Measurements from ENCODE around the gene FRRS1. TPM values are rescaled to one million over a fixed set of nuclear protein-coding genes. Genes with fewer than 3 reads are reported as not detected.

FRRS1 gene
- total RNA-seq, 1 experiment from 2014 or later, result 12.2 TPM

- no peaks in the 10 kb centered on the region; the same call in 1 of the 2 replicates for H3K9me3 ChIP-seq (replicated peaks)
- H3K36me3 ChIP-seq, result 0 out of 2 replicates have a peak, but pooled peaks cover 3% of the 10 kb centered on the region
- no peaks in the 10 kb centered on the region for H3K27me3 ChIP-seq
- H3K4me3 ChIP-seq, result no peak overlapping the region
- H3K4me1 ChIP-seq, result no peaks in the 10 kb centered on the region; the same call in 1 of the 2 replicates
- no peak for DNase-seq
- H3K27ac ChIP-seq, result no peak overlapping the region
These were observed 10.8 kb downstream of the FRRS1 start for GRCh38 chr1:99755664-99756063.

GRCh38 chr1:99754697-99755096 is 11.7 kb downstream of the FRRS1 start:
- Histone ChIP-seq H3K4me3 (no peak overlapping the region), H3K27me3 (no peaks in the 10 kb centered on the region), H3K27ac (no peak overlapping the region), H3K4me1 (no peaks in the 10 kb centered on the region; the same call in 1 of the 2 replicates), H3K36me3 (0 out of 2 replicates have a peak, but pooled peaks cover 3% of the 10 kb centered on the region), H3K9me3 (replicated peaks) (no peaks in the 10 kb centered on the region; the same call in 1 of the 2 replicates)
- DNase-seq, result no peak

GRCh38 chr1:99754055-99754626 is 12.3 kb downstream of the FRRS1 start:
- Histone ChIP-seq H3K36me3 (0 out of 2 replicates have a peak, but pooled peaks cover 3% of the 10 kb centered on the region), H3K4me1 (no peaks in the 10 kb centered on the region; the same call in 1 of the 2 replicates), H3K27me3 (no peaks in the 10 kb centered on the region), H3K27ac (no peak overlapping the region), H3K4me3 (no peak overlapping the region), H3K9me3 (replicated peaks) (no peaks in the 10 kb centered on the region; the same call in 1 of the 2 replicates)
- DNase-seq, result peak; percentile 17 to 22

GRCh38 chr1:99751877-99752504 is 14.4 kb downstream of the FRRS1 start:
- Histone ChIP-seq H3K4me3 (no peak overlapping the region), H3K27ac (no peak overlapping the region), H3K9me3 (replicated peaks) (no peaks in the 10 kb centered on the region; the same call in 1 of the 2 replicates), H3K4me1 (no peaks in the 10 kb centered on the region; the same call in 1 of the 2 replicates), H3K36me3 (0 out of 2 replicates have a peak, but pooled peaks cover 3% of the 10 kb centered on the region), H3K27me3 (no peaks in the 10 kb centered on the region)
- no peak for DNase-seq

GRCh38 chr1:99749504-99750347 is 16.7 kb downstream of the FRRS1 start:
- DNase-seq, result no peak
- no peaks in the 10 kb centered on the region; the same call in 1 of the 2 replicates for H3K4me1 ChIP-seq
- H3K4me3 ChIP-seq, result no peak overlapping the region
- H3K9me3 ChIP-seq (replicated peaks), result no peaks in the 10 kb centered on the region; the same call in 1 of the 2 replicates
- H3K27ac ChIP-seq, result no peak overlapping the region
- H3K36me3 ChIP-seq, result no peaks in the 10 kb centered on the region
- no peaks in the 10 kb centered on the region for H3K27me3 ChIP-seq

GRCh38 chr1:99748419-99748818 is 18.0 kb downstream of the FRRS1 start:
- Histone ChIP-seq H3K27ac (no peak overlapping the region), H3K4me1 (no peaks in the 10 kb centered on the region), H3K27me3 (no peaks in the 10 kb centered on the region), H3K4me3 (no peak overlapping the region), H3K36me3 (no peaks in the 10 kb centered on the region), H3K9me3 (replicated peaks) (no peaks in the 10 kb centered on the region)
- no peak for DNase-seq

DNA sequence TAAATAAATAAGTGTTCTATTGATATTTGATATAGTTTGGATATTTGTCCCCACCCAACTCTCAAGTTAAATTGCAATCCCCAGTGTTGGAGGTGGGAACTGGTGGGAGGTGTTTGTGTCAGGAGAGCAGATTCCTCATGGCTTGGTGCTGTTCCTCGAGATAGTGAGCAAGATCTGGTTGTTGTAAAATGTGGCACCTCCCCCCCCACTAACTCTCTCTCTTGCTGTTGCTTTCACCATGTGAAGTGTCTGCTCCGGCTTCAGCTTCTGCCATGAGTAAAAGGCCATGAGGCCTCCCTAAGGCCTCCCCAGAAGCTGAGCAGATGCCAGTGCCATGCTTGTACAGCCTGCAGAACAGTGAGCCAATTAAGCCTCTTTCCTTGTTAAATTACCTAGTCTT is 20.8 kb downstream of the FRRS1 start:
- Histone ChIP-seq H3K4me3 (no peak overlapping the region), H3K27ac (no peak overlapping the region), H3K36me3 (no peaks in the 10 kb centered on the region), H3K9me3 (replicated peaks) (no peaks in the 10 kb centered on the region), H3K27me3 (no peaks in the 10 kb centered on the region), H3K4me1 (no peaks in the 10 kb centered on the region)
- no peak for DNase-seq

- DNase-seq, result no peak
- H3K27ac ChIP-seq, result no peak overlapping the region
- no peaks in the 10 kb centered on the region for H3K36me3 ChIP-seq
- H3K27me3 ChIP-seq, result no peaks in the 10 kb centered on the region
- no peak overlapping the region for H3K4me3 ChIP-seq
- H3K4me1 ChIP-seq, result no peaks in the 10 kb centered on the region
- H3K9me3 ChIP-seq (replicated peaks), result no peaks in the 10 kb centered on the region
These were observed 21.4 kb downstream of the FRRS1 start for GRCh38 chr1:99745061-99745460.

GRCh38 chr1:99740141-99740540 is 26.3 kb downstream of the FRRS1 start:
- Histone ChIP-seq H3K4me3 (no peak overlapping the region), H3K4me1 (peaks cover 2% of the 10 kb centered on the region; the same call in 1 of the 2 replicates), H3K36me3 (no peaks in the 10 kb centered on the region), H3K9me3 (replicated peaks) (no peaks in the 10 kb centered on the region), H3K27ac (no peak overlapping the region), H3K27me3 (no peaks in the 10 kb centered on the region)
- no peak for DNase-seq

GRCh38 chr1:99738858-99739465 is 27.5 kb downstream of the FRRS1 start:
- DNase-seq, result no peak
- Histone ChIP-seq H3K36me3 (no peaks in the 10 kb centered on the region), H3K9me3 (replicated peaks) (no peaks in the 10 kb centered on the region), H3K27ac (no peak overlapping the region), H3K4me1 (peaks cover 2% of the 10 kb centered on the region; the same call in 1 of the 2 replicates), H3K27me3 (no peaks in the 10 kb centered on the region), H3K4me3 (no peak overlapping the region)

DNA sequence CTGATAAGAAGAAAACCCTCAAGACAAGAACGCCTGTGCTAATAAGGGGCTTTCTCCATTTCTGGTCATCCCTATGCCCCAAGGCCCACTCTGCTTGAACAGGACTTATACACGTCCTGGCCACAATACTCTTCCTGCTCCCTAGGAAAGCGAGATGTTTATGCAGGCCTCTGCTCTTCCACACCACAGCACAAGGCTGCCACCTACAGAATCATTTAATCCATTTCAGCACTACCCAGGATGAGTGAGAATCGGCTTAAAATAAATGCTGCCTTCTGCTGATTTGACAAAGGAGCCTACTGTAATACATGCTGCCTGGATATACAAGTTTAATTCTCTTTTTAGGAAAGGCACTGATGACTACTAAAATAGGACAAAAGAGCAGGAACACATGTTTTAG is 29.4 kb downstream of the FRRS1 start:
- peak; percentile 64 to 87 for DNase-seq
- Histone ChIP-seq H3K27ac (no peak overlapping the region), H3K27me3 (no peaks in the 10 kb centered on the region), H3K9me3 (replicated peaks) (no peaks in the 10 kb centered on the region), H3K4me1 (peaks cover 2% of the 10 kb centered on the region; the same call in 1 of the 2 replicates), H3K36me3 (no peaks in the 10 kb centered on the region), H3K4me3 (no peak overlapping the region)

GRCh38 chr1:99735852-99736251 is 30.6 kb downstream of the FRRS1 start:
- Histone ChIP-seq H3K4me1 (peaks cover 2% of the 10 kb centered on the region; the same call in 1 of the 2 replicates), H3K27ac (no peak overlapping the region), H3K27me3 (no peaks in the 10 kb centered on the region), H3K9me3 (replicated peaks) (no peaks in the 10 kb centered on the region), H3K36me3 (no peaks in the 10 kb centered on the region), H3K4me3 (no peak overlapping the region)
- DNase-seq, result no peak

DNA sequence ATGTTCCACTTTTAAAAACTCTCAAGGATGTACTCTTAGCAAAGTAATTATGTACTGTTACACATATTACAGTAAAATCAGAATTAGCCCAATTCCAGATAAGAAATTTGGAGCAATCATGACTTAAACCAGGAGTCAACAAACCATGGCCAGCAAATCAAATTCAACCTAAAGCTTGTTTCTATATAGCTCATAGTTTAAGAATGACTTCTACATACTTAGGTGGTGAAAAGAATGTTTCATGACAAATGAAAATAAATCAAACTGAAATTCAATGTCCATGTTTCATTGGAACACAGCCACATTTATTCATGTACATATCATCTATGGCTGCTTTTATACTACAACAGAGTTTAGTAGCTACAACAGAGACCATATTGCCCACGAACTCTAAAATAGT is 35.1 kb downstream of the FRRS1 start:
- Histone ChIP-seq H3K4me1 (peaks cover 28% of the 10 kb centered on the region), H3K9me3 (replicated peaks) (no peaks in the 10 kb centered on the region), H3K27me3 (no peaks in the 10 kb centered on the region), H3K27ac (no peak overlapping the region), H3K4me3 (no peak overlapping the region), H3K36me3 (no peaks in the 10 kb centered on the region)
- DNase-seq, result no peak

GRCh38 chr1:99728494-99729235 is 37.8 kb downstream of the FRRS1 start:
- Histone ChIP-seq H3K27me3 (no peaks in the 10 kb centered on the region), H3K4me1 (peaks cover 35% of the 10 kb centered on the region), H3K9me3 (replicated peaks) (no peaks in the 10 kb centered on the region), H3K36me3 (no peaks in the 10 kb centered on the region), H3K4me3 (no peak overlapping the region), H3K27ac (peak overlapping the region; percentile 59)
- DNase-seq, result peak in 1 of 2 experiments; percentile 48
